HG03135 (cell line): Measurements from ENCODE around the gene PTPRM.
"Not testable (repeated sequence)": the region's sequence is repeated elsewhere in the genome, so short reads cannot be mapped to it uniquely, and the experiment has no call there.

Experiments used
- ATAC-seq: cut with Tn5 transposase; IDR thresholded peaks from one replicate; pipeline ENCODE4 v1.9.1; 2021; ENCODE audit warnings: mild to moderate bottlenecking, moderate library complexity; ENCODE audit not compliant: unreplicated experiment

PTPRM gene

GRCh38 chr18:7721532-7721931, 154.4 kb downstream of the PTPRM start:
- ATAC-seq: no peak

GRCh38 chr18:7722955-7723354, 155.8 kb downstream of the PTPRM start:
- no peak for ATAC-seq

DNA sequence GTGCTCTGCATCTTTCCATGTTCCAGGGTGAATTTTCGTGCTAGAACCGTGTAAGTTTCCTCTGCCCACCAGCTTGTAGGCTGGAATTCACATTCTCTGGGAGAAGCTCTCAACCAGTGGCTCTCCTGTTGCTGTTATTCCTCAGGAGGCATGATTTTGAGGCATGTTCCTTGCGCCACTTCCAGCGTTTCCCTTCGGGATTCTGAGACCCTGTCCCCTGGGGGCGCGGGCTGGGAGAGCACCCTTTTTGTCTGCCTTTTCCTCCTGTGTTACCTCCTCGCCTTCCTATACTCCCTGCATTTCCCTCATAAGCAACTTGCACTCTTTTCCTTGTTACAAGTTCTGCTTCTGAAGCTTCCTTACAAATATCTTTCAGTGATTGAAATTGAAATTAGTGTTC, 156.4 kb downstream of the PTPRM start:
- no peak for ATAC-seq

DNA sequence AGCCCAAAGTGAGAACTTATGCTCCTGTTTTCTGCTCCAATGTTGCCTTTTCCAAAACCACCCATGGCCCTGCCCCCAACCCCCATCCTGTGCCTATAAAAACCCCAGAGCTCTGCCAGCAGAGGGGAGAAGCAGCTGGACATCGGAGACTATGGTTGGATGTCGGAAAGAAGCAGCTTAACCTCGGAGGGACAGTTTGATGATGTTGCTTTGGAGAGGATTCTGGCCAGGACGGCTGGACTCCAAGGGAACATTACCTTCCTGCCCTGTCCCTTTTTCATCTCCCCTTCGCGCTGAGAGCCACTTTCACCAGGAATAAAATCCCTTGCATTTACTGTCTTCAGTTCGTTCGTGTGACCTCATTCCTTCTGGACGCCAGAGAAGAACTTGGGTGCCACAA, 158.4 kb downstream of the PTPRM start:
- no peak for ATAC-seq

GRCh38 chr18:7725897-7726296, 158.8 kb downstream of the PTPRM start:
- no peak for ATAC-seq

- ATAC-seq: no peak
Measured at GRCh38 chr18:7726522-7726921, 159.4 kb downstream of the PTPRM start.

GRCh38 chr18:7727361-7728076, 160.4 kb downstream of the PTPRM start:
- ATAC-seq: no peak

DNA sequence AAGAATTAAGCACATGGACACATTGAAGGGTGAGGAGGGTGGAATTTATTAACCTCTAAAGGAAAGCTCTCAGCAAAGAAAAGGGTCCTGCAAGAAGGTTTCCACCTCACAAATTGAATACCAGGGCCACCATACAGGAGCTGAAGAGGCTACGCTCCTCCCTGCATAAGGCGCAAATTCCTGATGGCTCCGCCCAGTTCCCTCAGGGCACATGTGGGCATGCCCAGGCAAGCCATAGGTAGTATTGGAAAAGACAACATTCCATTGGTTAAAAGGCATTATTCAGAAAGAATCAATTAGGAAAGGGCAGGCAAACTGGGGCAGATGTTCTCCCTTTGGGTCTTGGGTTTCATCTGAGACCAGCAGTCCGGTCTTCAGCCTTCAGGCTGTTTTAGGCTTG, 161.2 kb downstream of the PTPRM start:
- ATAC-seq: no peak

DNA sequence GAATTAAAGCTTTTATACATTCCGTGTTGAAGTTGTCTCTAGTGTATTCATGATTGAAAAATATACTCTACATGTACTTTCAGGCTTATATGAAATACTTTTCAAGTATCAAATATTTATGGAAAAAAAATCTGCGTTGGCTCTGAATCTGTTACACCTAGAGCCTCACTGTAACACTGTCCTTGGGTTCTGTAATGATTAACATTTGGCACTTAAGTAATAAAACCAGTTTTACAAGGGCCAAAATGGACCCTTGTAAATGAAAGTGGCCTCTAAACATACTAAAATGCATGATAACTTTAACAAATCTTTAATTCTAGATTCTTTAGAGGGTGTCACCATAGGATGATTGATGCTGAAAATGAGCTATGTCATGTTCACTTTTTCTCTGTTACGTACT, 162.8 kb downstream of the PTPRM start:
- no peak for ATAC-seq

DNA sequence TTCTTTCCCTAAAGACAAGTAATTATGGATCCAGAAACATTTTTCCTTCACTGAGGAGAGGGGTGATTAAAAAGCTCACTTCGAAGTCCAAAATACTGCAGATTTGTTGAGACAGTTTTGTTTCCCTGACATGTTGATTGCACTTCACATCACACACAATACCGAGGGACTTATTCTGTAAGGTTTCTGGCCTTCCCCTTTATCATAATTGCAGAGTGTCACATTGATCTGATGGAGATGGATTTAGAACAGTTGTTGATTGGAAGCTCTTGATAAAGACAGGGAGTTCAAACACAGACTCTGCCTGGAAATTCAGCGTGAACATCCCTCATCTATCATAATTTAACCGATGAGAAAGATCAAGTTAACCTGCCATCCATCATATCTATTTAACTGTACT, 163.6 kb downstream of the PTPRM start:
- no peak for ATAC-seq

- no peak for ATAC-seq
Measured at GRCh38 chr18:7733642-7734041, 166.5 kb downstream of the PTPRM start.

DNA sequence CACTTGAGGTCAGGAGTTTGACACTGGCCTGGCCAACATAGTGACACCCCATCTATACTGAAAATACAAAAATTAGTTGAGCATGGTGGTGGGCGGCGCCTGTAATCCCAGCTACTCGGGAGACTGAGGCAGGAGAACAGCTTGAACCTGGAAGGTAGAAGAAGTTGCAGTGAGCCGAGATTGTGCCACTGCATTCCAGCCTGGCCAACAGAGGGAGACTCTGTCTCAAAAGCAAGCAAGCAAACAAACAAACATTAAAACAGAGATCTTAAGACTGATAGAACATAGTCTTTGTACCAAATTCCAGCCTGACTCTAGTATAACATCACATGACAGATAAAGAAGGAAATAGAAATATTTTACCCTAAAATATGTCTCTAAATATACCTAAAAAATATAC, 168.1 kb downstream of the PTPRM start:
- ATAC-seq: no peak

- no peak for ATAC-seq
Measured at GRCh38 chr18:7735626-7736175, 168.6 kb downstream of the PTPRM start.

DNA sequence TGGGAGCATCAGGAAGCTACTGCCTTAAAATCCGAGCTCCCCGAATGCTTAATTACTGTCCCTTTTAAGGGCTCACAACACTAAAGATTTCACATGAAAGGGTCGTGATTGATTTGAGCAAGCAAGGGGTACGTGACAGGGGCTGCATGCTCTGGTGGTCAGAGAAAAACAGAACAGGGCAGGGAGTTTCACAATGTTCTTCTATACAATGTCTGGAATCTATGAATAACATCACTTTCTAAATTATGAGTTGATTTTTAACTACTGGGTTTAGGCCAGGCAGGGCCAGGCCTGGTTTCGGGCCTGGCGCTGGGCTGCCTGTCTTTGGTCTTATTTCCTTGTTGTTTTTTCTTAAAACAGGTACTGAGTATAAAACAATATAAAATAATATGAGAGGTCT, 169.4 kb downstream of the PTPRM start:
- not testable (repeated sequence) for ATAC-seq

DNA sequence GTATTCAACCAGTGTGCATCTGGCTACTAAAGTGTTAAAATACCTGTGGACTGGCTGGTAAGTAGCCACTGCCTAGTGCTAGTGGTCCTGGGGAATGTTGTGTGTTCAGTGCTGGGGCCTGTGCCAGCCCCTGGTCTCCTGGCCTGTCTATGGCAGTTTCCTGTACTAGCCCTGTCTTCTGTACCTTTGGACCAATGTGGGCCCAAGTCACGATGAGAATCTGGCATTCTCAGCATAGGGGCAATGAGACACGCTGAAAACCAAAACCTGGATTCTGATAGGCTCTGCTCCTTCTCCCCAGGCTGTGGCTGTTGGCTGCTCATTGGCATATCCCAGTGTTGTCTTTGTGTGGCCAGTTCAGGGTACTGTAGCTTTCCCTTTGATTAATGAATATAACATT, 170.4 kb downstream of the PTPRM start:
- no peak for ATAC-seq

DNA sequence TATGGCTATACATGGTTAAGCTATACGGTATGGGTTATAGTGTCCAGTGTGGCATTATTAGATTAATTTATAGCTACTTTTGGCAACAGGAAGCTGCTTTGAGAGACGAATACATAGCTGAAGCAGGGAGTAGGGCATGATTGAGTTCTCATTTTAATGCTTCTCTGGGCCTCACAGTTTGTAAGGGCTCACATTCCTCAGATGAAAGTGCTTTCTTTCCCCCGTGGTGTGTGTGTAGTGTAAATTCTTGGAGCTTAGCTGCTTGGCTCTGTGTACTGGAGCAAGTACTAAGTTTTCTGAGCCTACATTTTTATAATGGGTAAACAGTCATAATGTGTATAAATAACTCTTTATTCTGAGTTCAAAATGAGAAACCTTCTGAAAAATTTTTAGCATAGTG, 173.7 kb downstream of the PTPRM start:
- no peak for ATAC-seq

- ATAC-seq: no peak
Measured at GRCh38 chr18:7741640-7742039, 174.5 kb downstream of the PTPRM start.

DNA sequence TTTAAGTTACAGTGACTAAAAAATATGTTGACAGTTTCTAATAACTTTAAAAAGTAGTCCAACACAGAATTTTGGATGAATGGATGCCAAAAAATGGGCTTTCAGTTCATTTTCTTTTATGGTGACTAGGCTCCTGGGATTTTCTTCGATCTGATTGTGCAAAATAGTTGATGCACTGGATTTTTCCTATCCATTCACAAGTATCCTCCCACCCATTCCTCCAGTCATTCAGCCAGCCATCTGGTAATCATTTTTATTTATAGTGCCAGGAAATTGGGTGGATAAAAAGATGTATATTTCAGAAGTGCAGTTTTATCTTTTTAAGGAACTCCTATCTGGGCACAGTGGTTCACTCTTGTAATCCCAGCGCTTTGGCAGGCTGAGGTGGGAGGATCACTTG, 175.1 kb downstream of the PTPRM start:
- no peak for ATAC-seq

GRCh38 chr18:7743256-7743655, 176.1 kb downstream of the PTPRM start:
- ATAC-seq: no peak

DNA sequence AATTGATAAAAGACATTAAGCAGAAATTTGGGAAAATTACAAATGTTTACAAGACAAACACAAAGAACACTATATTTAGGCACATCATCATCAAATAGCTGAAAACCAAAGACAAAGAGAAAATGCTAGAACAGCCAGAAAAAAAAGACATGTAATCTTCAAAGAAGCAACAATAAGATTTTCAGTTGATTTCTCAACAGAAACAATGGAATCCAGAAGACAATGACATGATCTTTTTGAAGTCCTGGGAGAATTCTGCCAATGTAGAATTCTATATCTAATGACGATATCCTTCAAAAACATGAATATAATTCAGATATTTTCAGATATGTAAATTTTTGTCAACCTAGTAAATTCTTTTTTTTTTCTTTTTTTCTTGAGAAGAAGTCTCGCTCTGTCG, 179.0 kb downstream of the PTPRM start:
- ATAC-seq: no peak

- ATAC-seq: no peak
Measured at GRCh38 chr18:7748251-7749007, 181.3 kb downstream of the PTPRM start.

DNA sequence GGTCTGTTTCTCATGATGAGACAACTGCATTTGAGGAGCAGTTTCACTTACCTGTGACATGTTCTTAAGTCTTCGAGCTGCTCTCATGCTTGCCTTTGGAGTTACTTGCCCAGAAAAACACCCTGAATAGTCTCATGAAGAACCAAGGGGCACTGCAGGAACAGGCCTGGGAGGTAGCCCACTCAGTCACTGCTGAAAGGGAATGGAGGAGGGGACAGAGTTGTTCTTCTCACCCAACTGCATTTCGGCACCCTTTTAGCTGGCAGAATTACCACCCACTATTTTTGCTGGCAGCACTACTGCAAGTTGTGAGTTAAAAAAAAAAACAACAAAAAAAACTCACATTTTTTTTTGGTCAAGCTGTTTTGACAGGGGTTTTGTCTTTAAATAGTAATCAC, 181.9 kb downstream of the PTPRM start:
- ATAC-seq: no peak
